ENCODE data around the gene HSD3B7.

GRCh38 chr16:30953111-30953510 lies 31.9 kb upstream of the HSD3B7 start:
- TF ChIP-seq POLR2A (IDR thresholded peaks at IDR 0.05; ENCODE audit: low read depth, low read length) (no peak), TAF1 (IDR thresholded peaks at IDR 0.05; ENCODE audit: borderline replicate concordance, low read depth, low read length) (no peak), POLR2AphosphoS5 (IDR thresholded peaks at IDR 0.05; ENCODE audit: low read depth, low read length) (no peak)
